ENCODE results near the gene PNPLA2. TPM values are rescaled to one million over a fixed set of nuclear protein-coding genes. Genes with fewer than 3 reads are reported as not detected.

PNPLA2 gene
- total RNA-seq, 2 experiments from 2014 or later: 29.7 to 32.0 TPM

DNA sequence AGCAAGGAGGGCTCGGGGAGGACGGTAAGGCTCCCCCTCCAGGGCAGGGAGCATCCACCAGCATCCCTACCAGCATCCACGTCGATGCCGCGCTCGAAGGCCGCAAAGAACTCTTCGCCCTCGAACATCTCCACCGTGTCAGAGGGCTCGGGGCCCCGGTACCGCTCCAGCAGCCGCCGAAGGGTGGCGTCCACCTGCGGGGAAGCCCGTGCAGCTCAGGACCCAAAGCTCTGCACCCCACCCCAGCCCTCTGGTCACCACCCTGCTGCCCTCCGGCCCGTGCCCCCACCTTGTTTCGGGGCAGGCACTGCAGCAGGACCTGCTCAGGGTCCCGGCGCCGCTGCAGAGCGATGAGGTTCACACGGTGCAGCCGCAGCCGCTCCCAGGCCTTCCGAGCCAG lies 18.2 kb upstream of the PNPLA2 start:
- Mint-ChIP-seq H3K27ac (no peak overlapping the region), H3K9me3 (no peaks in the 10 kb centered on the region), H3K4me1 (ENCODE audit: low read depth) (peaks cover 8% of the 10 kb centered on the region), H3K27me3 (no peaks in the 10 kb centered on the region), H3K36me3 (ENCODE audit: low read depth) (peaks cover 2% of the 10 kb centered on the region), H3K4me3 (no peak overlapping the region)
- TF ChIP-seq, protein P1, sequence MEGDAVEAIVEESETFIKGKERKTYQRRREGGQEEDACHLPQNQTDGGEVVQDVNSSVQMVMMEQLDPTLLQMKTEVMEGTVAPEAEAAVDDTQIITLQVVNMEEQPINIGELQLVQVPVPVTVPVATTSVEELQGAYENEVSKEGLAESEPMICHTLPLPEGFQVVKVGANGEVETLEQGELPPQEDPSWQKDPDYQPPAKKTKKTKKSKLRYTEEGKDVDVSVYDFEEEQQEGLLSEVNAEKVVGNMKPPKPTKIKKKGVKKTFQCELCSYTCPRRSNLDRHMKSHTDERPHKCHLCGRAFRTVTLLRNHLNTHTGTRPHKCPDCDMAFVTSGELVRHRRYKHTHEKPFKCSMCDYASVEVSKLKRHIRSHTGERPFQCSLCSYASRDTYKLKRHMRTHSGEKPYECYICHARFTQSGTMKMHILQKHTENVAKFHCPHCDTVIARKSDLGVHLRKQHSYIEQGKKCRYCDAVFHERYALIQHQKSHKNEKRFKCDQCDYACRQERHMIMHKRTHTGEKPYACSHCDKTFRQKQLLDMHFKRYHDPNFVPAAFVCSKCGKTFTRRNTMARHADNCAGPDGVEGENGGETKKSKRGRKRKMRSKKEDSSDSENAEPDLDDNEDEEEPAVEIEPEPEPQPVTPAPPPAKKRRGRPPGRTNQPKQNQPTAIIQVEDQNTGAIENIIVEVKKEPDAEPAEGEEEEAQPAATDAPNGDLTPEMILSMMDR (IDR thresholded peaks at IDR 0.05): no peak
- ChIA-PET CTCF (no interaction called here), POLR2A (interaction anchor here (0.7 to 1.8 kb wide), 4 partner anchors 8 to 20 kb away, joined by 3 to 9 read pairs (median 4); no protein-coding TSS in a partner anchor)
- ATAC-seq (no peak), DNase-seq (no peak)
- intact Hi-C loops (cut with micrococcal nuclease): no loop called here

DNA sequence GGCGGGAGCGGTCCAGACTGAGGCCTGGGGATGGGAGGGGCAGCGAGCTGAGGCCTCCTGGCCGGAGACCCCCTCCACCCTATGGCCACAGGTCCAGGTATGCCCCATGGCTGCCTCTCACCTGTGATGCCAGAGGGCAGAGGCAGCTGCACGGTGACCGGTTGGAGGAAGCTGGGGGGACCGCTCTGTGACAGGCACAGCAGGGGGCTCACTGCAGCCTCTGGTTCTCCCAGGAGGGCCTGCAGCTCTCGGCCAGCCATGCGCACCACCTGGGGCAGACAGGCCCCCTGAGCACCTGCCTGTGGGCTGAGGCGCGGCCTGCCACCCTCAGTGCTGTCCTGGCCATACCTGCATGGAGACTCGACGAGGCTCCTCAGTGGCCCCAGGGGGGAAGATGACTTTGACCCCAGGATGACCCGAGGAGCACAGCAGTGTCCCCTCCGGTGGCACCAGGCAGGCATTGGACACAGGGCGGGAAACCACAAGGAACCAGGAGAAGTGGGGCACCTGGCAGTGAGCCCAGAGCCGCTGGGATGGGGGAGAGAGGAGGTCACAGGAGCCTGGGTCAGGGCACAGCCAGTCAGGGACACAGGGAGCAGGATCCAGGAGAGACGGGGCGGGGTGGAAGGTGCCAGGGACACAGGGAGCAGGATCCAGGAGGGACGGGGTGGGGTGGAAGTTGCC lies 17.5 kb upstream of the PNPLA2 start:
- peaks cover 6% of the 10 kb centered on the region for H3K4me1 Mint-ChIP-seq (ENCODE audit: low read depth)
- no peak for DNase-seq
- POLR2A ChIA-PET: interaction anchor here (0.7 to 3.5 kb wide), 4 partner anchors 11 to 37 kb away, joined by 3 to 22 read pairs (median 4); no protein-coding TSS in a partner anchor
- CTCF ChIA-PET: no interaction called here
- intact Hi-C loops (cut with micrococcal nuclease): no loop called here
- TF ChIP-seq, protein P1 (IDR thresholded peaks at IDR 0.05): no peak
- H3K27me3 Mint-ChIP-seq: no peaks in the 10 kb centered on the region
- H3K27ac Mint-ChIP-seq: no peak overlapping the region
- no peak for ATAC-seq
- H3K4me3 Mint-ChIP-seq: no peak overlapping the region
- H3K36me3 Mint-ChIP-seq (ENCODE audit: low read depth): peaks cover 2% of the 10 kb centered on the region
- no peaks in the 10 kb centered on the region for H3K9me3 Mint-ChIP-seq

DNA sequence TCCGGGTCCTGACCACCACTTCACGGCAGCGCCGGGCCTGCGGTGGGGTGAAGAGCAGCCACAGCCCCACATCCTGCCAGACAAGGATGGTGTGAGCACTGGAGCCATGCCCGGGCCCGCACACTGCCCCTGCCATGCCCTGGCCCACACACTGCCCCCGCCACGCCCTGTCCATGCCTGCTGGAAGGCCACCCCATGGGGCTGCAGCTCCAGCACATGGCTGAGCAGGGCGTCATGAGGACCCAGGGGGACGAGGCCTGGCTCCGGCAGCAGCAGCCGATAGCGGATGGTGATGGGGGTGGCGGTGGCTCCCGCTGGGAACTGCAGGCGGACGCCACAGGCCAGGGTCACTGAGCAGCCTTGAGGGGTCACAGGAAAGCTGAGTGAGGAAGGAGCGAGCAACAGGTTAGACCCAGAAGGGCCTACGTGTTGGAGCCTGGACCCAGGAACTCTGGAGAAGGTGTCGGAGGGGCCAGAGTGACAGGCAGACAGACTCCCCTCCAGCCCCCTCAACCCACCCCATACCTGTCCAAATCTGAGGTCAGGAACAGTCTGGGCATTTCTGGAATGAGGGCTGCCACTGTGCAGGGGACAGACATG lies 16.6 kb upstream of the PNPLA2 start:
- no peak overlapping the region for H3K27ac Mint-ChIP-seq
- H3K36me3 Mint-ChIP-seq (ENCODE audit: low read depth): peaks cover 2% of the 10 kb centered on the region
- CTCF ChIA-PET: no interaction called here

DNA sequence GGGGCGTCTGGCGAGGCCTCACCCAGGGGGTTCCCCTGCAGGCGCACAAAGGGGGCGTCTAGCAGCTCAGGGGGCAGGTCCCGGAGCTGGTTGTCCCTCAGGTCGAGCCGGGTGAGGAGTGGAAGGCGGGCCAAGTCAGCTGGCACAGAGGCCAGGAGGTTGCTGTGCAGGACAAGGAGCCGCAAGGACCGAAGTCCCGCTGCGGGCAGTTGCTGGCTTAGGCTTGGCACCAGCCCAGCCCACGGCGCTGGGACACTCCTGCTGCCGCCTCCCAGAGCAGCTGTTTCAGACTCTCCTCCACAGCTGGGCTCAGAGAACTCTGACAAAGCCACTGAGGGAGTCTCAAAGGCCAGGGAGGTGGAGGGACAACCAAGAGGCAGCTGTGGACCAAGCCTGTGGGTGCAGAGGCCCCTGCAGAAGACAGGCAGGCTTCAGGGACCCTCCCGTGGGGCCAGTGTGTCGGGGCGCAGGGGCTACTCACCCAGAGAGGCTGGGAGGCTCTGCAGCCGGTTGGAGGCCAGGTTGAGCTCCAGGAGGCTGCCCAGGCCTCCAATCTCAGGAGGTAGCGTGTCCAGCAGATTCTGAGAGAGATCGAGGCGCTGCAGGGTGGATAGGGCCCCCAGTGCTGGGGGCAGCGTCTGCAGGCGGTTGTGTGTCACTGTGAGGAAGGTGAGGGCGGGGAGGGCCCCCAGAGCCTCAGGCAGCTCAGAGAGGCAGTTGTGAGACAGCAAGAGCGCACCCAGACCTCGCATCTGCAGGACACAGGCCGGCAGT lies 15.8 kb upstream of the PNPLA2 start:
- H3K36me3 Mint-ChIP-seq (ENCODE audit: low read depth): peaks cover 3% of the 10 kb centered on the region
- CTCF ChIA-PET: no interaction called here
- H3K27me3 Mint-ChIP-seq: no peaks in the 10 kb centered on the region
- peak overlapping the region; percentile 38 for H3K4me3 Mint-ChIP-seq
- H3K9me3 Mint-ChIP-seq: no peaks in the 10 kb centered on the region
- peaks cover 2% of the 10 kb centered on the region for H3K4me1 Mint-ChIP-seq (ENCODE audit: low read depth)
- DNase-seq (no peak), ATAC-seq (no peak)
- TF ChIP-seq, protein P1 (IDR thresholded peaks at IDR 0.05): no peak
- intact Hi-C loops (cut with micrococcal nuclease): no loop called here
- POLR2A ChIA-PET: interaction anchor here (1.0 to 3.5 kb wide), 3 partner anchors 9 to 16 kb away, joined by 3 to 22 read pairs (median 3); partner anchors contain the start of gene PNPLA2
- H3K27ac Mint-ChIP-seq: no peak overlapping the region

More for the DNA sequence above, 16.6 kb upstream of the PNPLA2 start:
- no peaks in the 10 kb centered on the region for H3K4me1 Mint-ChIP-seq (ENCODE audit: low read depth)
- DNase-seq (no peak), ATAC-seq (no peak)
- POLR2A ChIA-PET: interaction anchor here (3.5 kb wide), 1 partner anchor 10 kb away, joined by 22 read pairs; no protein-coding TSS in a partner anchor
- H3K4me3 Mint-ChIP-seq: no peak overlapping the region
- H3K9me3 Mint-ChIP-seq: no peaks in the 10 kb centered on the region
- TF ChIP-seq, protein P1 (IDR thresholded peaks at IDR 0.05): no peak
- H3K27me3 Mint-ChIP-seq: no peaks in the 10 kb centered on the region
- intact Hi-C loops (cut with micrococcal nuclease): no loop called here

Measured in activated CD8-positive, alpha-beta T cell treated with anti-CD3 and anti-CD28 coated beads for 36 hours (primary cell).